Breast epithelium (tissue), 3 donors: ENCODE data around the gene NR2F1-AS1.

Experiments
- POLR2A ChIP-seq: fragments of 450-650 bp; IDR thresholded peaks from one replicate; pipeline ENCODE4 v1.6.1; 2016; ENCODE audit warnings: antibody characterized with exemption, mild to moderate bottlenecking, moderate library complexity
- POLR2AphosphoS5 ChIP-seq, 3 donors: sonication (generic); formaldehyde crosslinking; IDR thresholded peaks; one replicate each; pipeline ENCODE4 v1.6.1; 2017; ENCODE audit warnings: antibody characterized with exemption in 3 of 3
- TF ChIP-seq, protein P1 (sequence below), 3 donors: fragments of 450-650 bp; IDR thresholded peaks; one replicate each; pipeline ENCODE4 v1.5.1; 2016 to 2017; ENCODE audit warnings: antibody characterized with exemption in 3 of 3, mild to moderate bottlenecking in 3 of 3, moderate library complexity in 3 of 3

DNA sequence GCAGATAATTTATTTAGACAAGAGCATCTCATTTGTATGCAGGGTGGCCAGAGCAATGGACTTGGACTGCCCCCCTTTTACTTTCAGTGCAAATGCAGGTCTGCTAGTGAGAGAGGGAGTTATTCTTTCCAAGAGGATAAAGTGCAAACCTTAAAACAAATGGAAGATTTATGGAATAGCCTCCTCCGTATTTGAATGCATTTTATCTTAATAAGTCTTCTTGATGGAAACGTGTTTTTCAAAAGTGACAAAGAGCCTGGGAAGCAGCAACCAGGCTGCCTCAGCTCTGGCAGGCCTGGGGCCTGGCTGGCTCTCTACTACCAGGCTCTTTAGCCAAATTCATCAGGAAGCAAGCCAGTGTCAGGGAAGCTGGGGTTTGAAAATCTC, 8.8 kb upstream of the NR2F1-AS1 start:
- TF ChIP-seq POLR2A (no peak), POLR2AphosphoS5 (IDR thresholded peaks at IDR 0.05) (no peak)
- TF ChIP-seq, protein P1, sequence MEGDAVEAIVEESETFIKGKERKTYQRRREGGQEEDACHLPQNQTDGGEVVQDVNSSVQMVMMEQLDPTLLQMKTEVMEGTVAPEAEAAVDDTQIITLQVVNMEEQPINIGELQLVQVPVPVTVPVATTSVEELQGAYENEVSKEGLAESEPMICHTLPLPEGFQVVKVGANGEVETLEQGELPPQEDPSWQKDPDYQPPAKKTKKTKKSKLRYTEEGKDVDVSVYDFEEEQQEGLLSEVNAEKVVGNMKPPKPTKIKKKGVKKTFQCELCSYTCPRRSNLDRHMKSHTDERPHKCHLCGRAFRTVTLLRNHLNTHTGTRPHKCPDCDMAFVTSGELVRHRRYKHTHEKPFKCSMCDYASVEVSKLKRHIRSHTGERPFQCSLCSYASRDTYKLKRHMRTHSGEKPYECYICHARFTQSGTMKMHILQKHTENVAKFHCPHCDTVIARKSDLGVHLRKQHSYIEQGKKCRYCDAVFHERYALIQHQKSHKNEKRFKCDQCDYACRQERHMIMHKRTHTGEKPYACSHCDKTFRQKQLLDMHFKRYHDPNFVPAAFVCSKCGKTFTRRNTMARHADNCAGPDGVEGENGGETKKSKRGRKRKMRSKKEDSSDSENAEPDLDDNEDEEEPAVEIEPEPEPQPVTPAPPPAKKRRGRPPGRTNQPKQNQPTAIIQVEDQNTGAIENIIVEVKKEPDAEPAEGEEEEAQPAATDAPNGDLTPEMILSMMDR (IDR thresholded peaks at IDR 0.05): no peak
